CD4-positive, alpha-beta T cell (primary cell): ENCODE results near the gene ATG7. TPM values are rescaled to one million over a fixed set of nuclear protein-coding genes. Genes with fewer than 3 reads are reported as not detected.

Source experiments
- ATAC-seq: fragments of 200-7000 bp; cut with Tn5 transposase; one replicate; pipeline ENCODE4 v1.10.0; 2022; ENCODE audit warnings: mild to moderate bottlenecking; ENCODE audit not compliant: poor library complexity
- CTCF ChIA-PET: fragments of 350-600 bp; sonication (Branson Sonifier 250); formaldehyde crosslinking; loops from one replicate; lab custom pipeline; 2021; ENCODE audit warnings: antibody characterized with exemption, inconsistent platforms; lab: Charles Lee
- POLR2A ChIA-PET: fragments of 350-600 bp; sonication (Branson Sonifier 250); formaldehyde crosslinking; loops from one replicate; lab custom pipeline; 2021; ENCODE audit warnings: antibody characterized with exemption, inconsistent platforms; lab: Charles Lee
- DNase-seq, 14 experiments: peaks; one replicate each; pipeline ENCODE4 v3.0.0-alpha.2; 2013 to 2020; ENCODE audit warnings: mixed read lengths in 2 of 14
- H3K27ac ChIP-seq, 2 donors: one replicate each; pipeline versions ENCODE4 v1.5.1 to v1.7.0; 2013; ENCODE audit warnings: low read length in 2 of 2, low read depth in 1 of 2, mild to moderate bottlenecking in 1 of 2
- H3K27me3 ChIP-seq, 2 experiments: 1 replicate in 1 of 2; 2 replicates in 1 of 2; pipeline versions ENCODE4 v1.6.1 to v1.7.0; 2013; ENCODE audit warnings: low read length in 2 of 2, control low read depth in 1 of 2, mild to moderate bottlenecking in 1 of 2, moderate library complexity in 1 of 2; ENCODE audit not compliant: insufficient read depth in 2 of 2, control insufficient read depth in 1 of 2
- H3K36me3 ChIP-seq: one replicate; pipeline ENCODE4 v1.6.1; 2013; ENCODE audit warnings: low read length, control low read depth; ENCODE audit not compliant: insufficient read depth
- H3K4me1 ChIP-seq: one replicate; pipeline ENCODE4 v1.6.1; 2013; ENCODE audit warnings: low read length, control low read depth; ENCODE audit not compliant: insufficient read depth
- H3K4me3 ChIP-seq: one replicate; pipeline ENCODE4 v1.5.1; 2013; ENCODE audit warnings: mild to moderate bottlenecking, low read length, moderate library complexity
- H3K9me3 ChIP-seq, 2 experiments: 1 replicate in 1 of 2; 2 replicates in 1 of 2; pipeline versions ENCODE4 v1.6.1 to v1.7.0; 2013; ENCODE audit warnings: low read length in 2 of 2, mild to moderate bottlenecking in 2 of 2, control low read depth in 1 of 2, moderate library complexity in 1 of 2; ENCODE audit not compliant: control insufficient read depth in 1 of 2, insufficient read depth in 1 of 2
- H3K27ac Mint-ChIP-seq: one replicate; pipeline ENCODE4 v1.8.0; 2020; ENCODE audit warnings: mixed read lengths
- H3K27me3 Mint-ChIP-seq: one replicate; pipeline ENCODE4 v1.8.0; 2021; ENCODE audit warnings: mixed read lengths
- H3K36me3 Mint-ChIP-seq: one replicate; pipeline ENCODE4 v1.8.0; 2021; ENCODE audit warnings: low read depth, mixed read lengths
- H3K4me1 Mint-ChIP-seq: one replicate; pipeline ENCODE4 v1.8.0; 2021; ENCODE audit warnings: low read depth, mixed read lengths
- H3K4me3 Mint-ChIP-seq: one replicate; pipeline ENCODE4 v1.8.0; 2020; ENCODE audit warnings: mild to moderate bottlenecking, mixed read lengths
- H3K9me3 Mint-ChIP-seq: one replicate; pipeline ENCODE4 v1.8.0; 2020; ENCODE audit warnings: mixed read lengths
- CTCF ChIP-seq: fragments of 200-600 bp; IDR thresholded peaks from one replicate; pipeline ENCODE4 v1.8.0; 2022; ENCODE audit warnings: antibody characterized with exemption, mild to moderate bottlenecking
- intact Hi-C, 2 experiments: fragments of 100-400 bp; cut with DNase I in 1 of 2; cut with micrococcal nuclease in 1 of 2; formaldehyde crosslinking; loops; one replicate each; pipeline versions ENCODE4 v1.15.1 to v1.9.0; 2023 to 2025; cut with DNase I, micrococcal nuclease
- total RNA-seq, 174 experiments: library from RNA in 2 of 174; stranded (reverse) in 2 of 174; gene quantifications; one replicate each; pipeline ENCODE4 v1.2.3 and lab custom pipeline; 2021 to 2026

Gene ATG7
- total RNA-seq, 2 experiments from 2014 or later, result 21.4 to 25.7 TPM

DNA sequence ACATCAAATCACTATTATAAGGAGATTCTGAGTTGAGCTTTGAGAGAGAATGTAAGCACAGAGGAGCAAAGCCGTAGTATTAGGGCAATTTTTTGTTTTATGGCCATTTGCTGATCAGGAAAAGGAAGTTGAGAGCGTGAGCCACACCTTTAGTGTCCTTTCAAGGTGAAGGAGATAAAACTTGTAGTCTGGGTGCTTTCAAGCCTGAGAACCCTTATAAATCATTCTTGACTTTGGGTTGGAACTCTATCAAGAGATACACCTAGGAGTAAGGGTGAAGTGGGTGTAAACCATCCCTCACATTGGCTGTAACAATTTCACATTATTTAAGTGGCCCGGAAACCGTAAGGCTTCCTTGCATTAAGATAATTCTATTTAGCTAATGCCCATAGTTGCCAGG, 122.2 kb downstream of the ATG7 start:
- Mint-ChIP-seq H3K36me3 (peaks cover 15% of the 10 kb centered on the region), H3K4me1 (peaks cover 45% of the 10 kb centered on the region), H3K27me3 (no peaks in the 10 kb centered on the region), H3K9me3 (no peaks in the 10 kb centered on the region), H3K4me3 (no peak overlapping the region), H3K27ac (no peak overlapping the region)
- DNase-seq (no peak), ATAC-seq (no peak)
- CTCF ChIA-PET, result no interaction called here
- no peaks in the 10 kb centered on the region for H3K36me3 ChIP-seq
- intact Hi-C loops, result no loop called here
- no peak overlapping the region for H3K27ac ChIP-seq
- no peak overlapping the region for H3K4me3 ChIP-seq
- no peaks in the 10 kb centered on the region for H3K4me1 ChIP-seq
- H3K27me3 ChIP-seq, result no peaks in the 10 kb centered on the region
- TF ChIP-seq CTCF, result no peak
- no peaks in the 10 kb centered on the region for H3K9me3 ChIP-seq
- POLR2A ChIA-PET, result no interaction called here

GRCh38 chr3:11400213-11400612, 128.0 kb downstream of the ATG7 start:
- no peaks in the 10 kb centered on the region for H3K4me1 ChIP-seq
- no peak overlapping the region for H3K27ac Mint-ChIP-seq
- H3K27me3 Mint-ChIP-seq, result no peaks in the 10 kb centered on the region
- H3K36me3 Mint-ChIP-seq, result peaks cover 42% of the 10 kb centered on the region
- ChIA-PET POLR2A (no interaction called here), CTCF (no interaction called here)
- no peaks in the 10 kb centered on the region for H3K27me3 ChIP-seq
- no peak for DNase-seq
- intact Hi-C loops, result no loop called here
- H3K27ac ChIP-seq, result no peak overlapping the region
- peaks cover 3% of the 10 kb centered on the region for H3K9me3 Mint-ChIP-seq
- no peak overlapping the region for H3K4me3 Mint-ChIP-seq
- ATAC-seq, result no peak
- no peak for TF ChIP-seq CTCF
- no peaks in the 10 kb centered on the region for H3K36me3 ChIP-seq
- H3K9me3 ChIP-seq, result peaks cover 0 to 5% of the 10 kb centered on the region in 2 experiments
- H3K4me1 Mint-ChIP-seq, result no peaks in the 10 kb centered on the region
- no peak overlapping the region for H3K4me3 ChIP-seq

DNA sequence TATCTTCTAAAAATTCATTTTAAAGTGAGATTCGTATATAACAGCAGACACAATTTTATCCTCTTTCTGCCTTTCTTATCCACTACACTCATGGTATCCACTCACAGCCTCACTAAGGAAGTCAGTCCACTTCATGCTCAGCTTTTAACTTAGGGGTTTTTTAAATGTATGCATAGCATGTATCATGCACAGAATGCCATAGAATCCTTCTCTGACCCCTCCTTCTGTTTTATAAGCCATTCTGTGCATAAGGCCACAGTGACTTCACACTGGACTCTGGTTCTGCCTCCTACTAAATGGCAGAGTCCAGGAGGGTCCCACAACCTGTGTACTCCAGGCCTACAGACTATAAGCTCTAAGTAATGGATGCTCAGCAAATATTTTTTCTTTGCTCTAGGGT, 129.2 kb downstream of the ATG7 start:
- POLR2A ChIA-PET, result no interaction called here
- intact Hi-C loops, result no loop called here
- no peak for ATAC-seq
- Histone ChIP-seq H3K27me3 (no peaks in the 10 kb centered on the region), H3K27ac (no peak overlapping the region), H3K4me3 (no peak overlapping the region), H3K9me3 (peaks cover 0 to 16% of the 10 kb centered on the region in 2 experiments), H3K4me1 (no peaks in the 10 kb centered on the region), H3K36me3 (peaks cover 3% of the 10 kb centered on the region)
- Mint-ChIP-seq H3K36me3 (peaks cover 49% of the 10 kb centered on the region), H3K27me3 (no peaks in the 10 kb centered on the region), H3K4me3 (no peak overlapping the region), H3K27ac (no peak overlapping the region), H3K4me1 (no peaks in the 10 kb centered on the region), H3K9me3 (peaks cover 3% of the 10 kb centered on the region)
- CTCF ChIA-PET, result no interaction called here
- no peak for TF ChIP-seq CTCF
- no peak for DNase-seq
